SKM-1 (cell line): ENCODE results near the gene SORCS2.

Source experiments
- DNase-seq: peaks from one replicate; lab custom pipeline; 2025; ENCODE audit not compliant: unreplicated experiment; lab: John Stamatoyannopoulos, UW

SORCS2 gene

DNA sequence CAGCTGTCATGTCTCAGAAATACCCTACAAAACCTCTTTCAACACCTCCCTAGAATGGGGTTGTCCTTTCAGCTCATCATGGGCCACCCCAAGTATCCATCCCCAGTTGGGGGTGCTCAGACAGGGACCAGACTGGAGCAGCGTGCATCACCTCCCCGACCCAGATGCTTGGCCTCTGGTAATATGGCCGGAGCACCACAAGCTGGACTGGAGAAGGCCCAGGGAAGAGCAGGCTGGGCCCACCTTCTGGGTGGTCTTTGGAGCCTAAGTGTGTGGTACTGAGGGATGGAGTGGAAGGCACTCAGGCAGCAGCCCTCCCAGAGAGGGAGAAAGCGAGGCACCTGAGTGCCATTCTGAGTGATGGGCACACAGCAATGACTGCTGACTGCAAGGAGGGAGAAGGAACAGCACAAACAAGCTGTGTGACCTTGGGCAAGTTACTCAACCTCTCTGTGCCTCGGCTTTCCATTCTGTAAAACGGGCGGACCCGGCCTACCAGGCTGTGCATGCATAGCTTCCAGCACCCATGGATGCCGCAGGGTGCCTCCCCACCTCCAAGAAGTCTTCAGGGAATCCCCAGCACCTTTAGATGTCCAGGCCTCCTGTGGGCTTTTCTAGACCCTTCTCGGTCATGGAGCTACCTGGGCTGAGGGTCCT, 519.1 kb downstream of the SORCS2 start:
- no peak for DNase-seq

DNA sequence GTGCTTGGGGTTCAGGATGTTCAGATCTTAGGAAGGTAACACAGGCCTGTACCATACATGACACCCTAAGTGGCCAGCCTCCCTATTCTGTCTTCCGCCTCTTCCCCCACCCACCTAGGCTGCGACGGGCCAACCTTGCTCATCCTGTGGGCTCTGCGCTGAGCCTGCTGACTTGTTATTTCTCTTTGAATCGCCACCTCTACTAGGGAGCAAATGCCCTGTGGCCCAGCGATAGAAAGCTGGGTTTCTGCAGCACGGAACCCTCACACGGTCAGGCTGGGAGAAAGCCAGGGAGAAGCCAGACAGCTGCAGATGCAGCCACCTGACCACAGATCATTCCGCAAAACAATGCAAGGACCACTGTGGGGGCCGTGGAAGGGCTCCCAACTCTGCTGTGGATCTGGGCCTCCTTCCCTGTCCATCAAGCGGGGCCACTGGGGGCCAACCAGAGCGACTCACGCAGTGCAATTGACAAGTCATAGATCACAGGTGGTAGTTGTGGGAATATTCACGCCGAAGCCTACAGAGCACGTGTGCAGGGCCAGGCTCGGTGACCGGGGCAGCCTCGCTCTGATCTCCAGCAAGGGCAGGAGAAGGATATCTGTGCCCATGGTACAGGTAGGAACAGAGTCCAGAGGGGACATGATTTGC, 519.8 kb downstream of the SORCS2 start:
- DNase-seq, result no peak

DNA sequence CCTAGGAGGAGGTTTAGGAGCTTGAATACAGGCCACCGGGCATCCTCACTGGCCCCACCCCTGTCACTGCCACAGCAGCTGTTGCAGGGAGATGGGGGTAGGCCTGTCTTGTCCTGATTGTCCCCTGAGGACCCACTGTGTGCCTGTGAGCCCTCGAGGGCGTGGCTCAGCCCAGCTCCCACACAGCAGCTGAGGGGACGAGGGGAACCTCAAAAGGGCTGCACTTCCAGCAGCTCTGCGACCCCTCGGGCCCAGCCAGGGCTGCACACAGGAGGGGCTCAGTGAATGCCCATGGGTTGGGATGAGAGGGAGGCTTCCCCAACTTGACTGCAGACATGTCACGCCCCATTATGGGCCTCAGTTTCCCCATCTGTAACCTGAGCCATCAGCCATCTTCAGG, 521.4 kb downstream of the SORCS2 start:
- DNase-seq, result no peak

DNA sequence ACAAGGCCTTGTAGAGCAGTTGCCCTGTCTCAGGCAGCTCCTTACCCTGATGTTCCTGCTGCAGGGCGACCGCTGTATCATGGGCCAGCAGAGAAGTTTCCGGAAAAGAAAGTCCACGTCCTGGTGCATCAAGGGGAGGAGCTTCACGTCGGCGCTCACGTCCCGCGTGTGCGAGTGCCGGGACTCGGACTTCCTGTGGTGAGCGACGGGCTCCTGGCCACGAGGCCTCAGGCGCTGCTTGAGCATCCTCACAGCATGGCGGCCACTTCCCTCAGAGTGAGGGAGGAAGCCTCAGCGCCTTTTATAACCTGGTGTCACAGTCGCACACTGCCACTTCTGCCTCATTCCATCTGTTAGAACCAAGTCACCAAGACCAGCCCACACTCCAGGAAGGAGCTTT, 521.8 kb downstream of the SORCS2 start:
- DNase-seq, result no peak

DNA sequence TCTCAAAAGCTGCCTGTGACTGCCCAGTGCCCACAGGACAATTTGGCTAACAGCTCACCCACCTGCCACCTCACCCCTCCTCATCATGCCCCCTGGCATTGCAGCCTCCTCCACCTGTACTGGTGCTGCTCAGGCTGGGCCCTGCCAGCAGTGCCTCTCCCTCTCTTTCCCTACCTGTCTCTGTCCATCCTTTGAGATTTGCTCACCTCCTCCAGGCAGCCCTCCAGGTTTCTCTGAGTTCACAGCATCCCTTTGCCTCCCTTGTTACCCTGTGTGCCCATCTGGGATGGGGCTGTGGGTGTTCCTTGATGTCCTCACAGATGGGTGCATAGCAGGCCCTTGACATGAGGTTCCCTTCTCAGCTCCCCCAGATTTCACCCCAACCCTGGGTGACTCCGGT, 522.4 kb downstream of the SORCS2 start:
- DNase-seq, result no peak

DNA sequence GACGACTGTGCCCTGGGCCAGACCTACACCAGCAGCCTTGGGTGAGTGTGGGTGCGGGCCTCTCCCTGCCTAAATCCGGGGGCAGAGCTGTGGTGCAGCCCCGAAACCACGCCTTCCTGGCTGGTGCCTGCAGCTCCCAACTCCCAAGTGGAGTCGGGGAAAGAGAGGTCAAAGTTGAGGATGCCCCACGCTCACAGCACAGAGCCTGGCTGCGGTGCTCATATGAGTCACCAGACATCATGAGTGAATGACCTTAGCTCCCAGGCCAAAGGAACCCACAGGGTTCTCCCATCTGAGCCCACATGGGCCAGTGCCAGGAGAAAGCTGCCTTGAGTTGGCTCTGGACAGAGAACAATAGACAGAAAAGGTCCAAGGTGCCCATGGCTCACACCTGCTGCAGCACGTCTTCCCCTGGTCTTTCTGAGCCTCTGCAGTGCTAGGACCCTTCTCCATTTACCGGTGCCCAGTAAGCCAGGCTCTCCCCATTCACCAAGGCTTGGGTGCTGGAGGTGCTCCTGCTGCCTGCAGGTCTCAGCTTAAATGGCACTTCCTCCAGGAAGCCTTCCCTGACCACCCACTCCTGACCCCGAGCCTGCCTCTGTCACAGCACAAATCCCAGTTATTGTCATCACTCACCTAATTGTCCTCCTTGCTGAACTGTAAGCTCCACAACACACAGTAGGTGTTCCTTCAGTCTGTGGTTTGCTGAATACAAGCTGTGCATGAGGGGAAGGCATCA, 523.1 kb downstream of the SORCS2 start:
- DNase-seq, result no peak

DNA sequence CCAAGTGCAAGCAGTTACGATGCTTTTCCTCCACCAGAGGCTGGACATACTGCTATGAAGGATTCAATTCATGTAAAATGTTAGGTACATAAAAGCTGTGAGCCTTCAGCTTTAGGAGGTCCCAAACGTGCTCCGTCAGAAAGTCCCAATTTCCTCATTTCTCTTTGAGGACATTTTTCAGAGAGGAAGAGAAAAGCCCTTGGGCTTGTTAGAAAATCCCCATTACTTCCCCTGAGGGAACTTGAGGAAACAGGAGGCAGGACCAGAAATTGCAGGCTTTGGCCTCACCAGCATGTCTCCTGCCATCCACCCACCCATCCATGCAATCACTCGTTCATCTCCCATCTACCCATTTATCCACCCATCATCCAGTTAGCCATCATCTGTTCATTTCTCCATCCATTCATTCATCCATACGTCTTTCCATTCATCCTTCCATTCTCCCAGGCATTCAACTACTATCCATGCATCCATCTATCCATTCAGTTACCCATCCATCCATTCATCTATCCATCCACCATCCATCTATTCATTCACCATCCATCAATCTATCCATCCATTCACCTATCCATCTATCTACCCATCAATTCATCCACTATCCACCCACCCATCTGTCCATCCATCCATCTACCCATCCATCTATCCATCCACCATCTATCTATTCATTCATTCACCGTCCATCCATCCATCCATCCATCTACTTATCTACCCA, 523.8 kb downstream of the SORCS2 start:
- peak; percentile 23 for DNase-seq

DNA sequence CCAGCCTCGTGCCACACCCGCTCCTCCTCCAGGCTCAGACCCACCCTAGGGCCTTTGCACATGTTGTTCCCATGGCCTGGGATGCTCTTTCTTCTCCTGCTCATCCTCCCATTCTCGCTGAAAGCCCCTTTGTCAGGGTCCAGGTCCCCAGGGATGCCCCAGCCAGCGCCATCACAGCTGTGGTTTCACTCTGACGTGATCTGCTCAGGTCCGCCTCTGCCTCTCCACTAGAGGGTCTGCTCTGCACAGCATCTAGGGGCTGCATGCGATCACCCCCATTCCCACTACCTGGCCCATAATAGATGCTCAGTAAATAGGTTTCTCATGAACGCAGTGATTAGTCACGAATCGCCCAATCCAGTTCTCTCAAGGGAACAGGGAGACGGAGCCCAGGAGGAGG, 524.8 kb downstream of the SORCS2 start:
- no peak for DNase-seq

DNA sequence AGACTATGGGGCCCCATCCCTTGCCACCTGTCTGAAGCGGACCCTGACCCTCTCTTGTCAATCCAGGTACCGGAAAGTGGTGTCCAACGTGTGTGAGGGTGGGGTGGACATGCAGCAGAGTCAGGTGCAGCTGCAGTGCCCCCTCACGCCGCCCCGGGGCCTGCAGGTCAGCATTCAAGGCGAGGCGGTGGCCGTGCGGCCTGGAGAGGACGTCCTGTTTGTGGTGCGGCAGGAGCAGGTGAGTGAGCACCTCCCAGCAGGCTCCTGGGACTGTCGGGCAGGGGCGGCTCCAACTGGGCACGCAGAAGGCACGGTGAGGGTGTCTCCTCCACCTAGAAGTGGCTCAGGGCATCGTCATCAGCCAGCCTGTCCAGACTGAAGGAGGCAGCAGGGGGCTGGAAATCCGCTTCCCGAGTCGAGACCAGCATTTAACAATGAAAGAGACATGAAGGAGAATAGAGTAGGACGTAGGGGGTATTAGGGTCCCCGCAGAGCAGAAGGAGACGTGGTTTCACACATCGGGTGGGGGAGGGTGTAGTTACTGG, 525.7 kb downstream of the SORCS2 start:
- DNase-seq, result no peak

DNA sequence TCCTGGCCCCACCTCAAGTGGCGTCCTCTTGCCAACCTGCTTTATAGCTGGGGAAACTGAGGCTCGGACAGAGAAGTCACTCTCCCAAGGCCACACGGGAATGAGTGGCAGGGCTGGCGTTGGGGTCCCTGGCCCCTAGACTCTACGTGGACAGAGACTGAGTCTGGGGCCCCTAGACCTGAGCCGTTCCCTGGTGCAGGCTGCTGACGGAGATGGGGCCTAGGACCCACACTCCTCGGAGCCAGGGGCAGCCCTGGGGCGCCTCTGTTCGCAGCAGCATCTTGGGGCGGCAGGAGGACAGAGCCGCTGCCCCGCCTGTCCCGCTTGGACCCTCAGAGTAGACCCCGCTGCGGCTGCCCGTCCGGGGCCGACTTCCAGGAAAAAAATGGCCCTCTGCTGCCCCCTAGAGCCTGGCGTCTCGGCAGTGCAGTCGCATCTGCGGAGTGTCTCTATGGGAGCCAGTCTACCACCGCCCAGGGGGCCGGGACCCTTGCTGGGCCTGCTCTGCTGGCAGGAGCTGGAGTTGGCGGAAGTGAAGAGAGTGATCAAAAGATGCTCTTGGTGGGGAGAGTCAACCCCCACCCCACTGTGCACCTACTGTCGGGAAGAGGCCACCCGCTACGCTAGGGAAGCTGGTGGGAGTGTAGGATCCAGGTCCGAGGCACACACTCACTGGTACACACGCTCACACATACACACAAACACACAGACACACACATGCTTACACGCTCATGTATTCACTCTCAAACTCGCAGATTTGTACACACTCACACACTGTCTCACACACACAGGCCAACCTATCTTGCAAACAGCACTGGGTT, 527.2 kb downstream of the SORCS2 start:
- DNase-seq, result peak; percentile 37

DNA sequence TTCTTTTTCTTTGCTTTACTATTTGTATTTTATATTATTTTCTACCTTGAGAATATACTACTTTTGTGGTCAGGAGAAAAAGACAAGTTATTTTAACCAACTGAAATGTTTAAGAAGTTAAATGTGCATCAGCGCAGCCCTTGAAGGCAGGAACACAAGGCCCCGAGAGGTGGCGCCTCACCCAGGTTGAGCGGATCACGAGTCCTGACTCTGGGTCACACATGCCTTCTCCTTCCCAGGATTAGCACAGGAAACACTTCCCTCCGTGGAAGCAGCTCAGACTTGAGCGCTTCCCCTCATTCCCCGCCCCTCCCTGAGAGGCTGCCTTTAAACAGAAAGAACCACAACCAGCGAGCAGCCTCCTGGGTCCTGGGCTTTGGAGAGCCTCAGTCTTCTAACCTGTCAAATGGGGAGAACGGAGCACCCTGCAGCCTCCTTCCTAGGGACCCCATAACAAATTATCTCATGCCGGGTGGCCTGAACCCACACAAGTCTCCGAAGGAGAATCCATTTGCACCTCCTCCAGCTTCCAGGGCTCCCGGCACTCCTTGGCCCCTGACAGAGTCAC, 529.7 kb downstream of the SORCS2 start:
- DNase-seq, result no peak

DNA sequence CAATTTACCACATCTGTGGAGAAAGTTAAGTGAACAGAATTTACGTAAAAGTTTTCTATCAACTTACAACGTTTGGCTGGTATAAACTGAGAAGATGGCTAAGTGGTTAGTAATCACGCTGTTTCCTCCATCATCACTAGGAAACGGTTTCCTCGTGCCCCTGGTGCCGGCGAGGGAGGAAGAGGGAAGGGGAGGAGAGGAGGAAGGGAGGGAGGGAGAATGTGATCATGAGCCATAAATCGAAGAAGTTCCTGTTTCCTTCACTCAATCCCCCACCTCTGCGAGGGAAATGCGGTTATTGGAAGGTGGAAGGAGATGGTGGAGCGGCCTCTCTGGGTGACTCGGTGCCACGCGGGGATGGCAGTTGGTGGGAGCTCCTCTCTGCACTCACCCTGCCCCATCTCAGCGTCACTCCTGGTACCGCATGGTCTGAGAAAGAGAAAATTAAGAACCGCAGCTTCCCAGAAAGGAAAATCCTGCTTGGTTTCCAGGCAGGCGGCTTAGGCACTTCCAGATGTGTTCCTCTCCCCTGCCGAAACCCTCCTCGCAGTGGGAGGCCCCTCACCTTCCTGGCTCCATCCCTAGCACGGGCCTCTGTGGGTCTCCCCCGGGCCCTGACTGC, 530.5 kb downstream of the SORCS2 start:
- peak; percentile 17 for DNase-seq

DNA sequence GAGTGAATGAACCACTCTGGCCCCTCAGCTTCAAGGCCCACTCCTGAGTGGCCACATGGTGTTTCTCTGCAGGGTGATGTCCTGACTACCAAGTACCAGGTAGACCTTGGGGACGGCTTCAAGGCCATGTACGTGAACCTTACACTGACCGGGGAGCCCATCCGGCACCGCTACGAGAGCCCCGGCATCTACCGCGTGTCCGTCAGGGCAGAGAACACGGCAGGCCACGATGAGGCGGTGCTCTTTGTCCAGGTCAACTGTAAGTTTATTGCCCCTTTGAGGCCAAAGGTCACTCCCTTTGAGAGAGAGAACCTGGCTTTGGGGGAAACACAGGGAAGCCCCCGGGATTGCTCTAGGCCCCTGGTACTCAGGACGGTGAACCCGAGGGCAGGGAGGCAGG, 531.3 kb downstream of the SORCS2 start:
- no peak for DNase-seq

DNA sequence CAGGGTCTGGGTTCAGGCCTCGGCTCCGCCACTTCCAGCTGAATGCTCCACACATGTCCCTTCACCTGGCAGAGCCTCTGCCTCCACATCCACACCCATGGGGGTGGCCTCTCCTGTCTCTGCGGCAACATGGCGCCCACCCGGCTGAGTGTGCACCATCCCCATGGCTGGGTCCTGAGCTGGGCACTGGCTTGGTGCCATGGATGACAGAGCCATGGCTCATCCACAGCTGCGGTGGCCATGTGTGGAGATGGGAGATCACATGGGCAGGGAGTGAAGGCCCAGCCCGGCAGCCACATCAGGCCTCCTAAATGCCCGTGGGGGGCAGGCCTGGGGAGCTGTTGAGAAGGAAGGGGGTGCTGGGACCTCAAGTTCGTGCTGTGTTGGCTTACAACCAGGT, 533.6 kb downstream of the SORCS2 start:
- DNase-seq, result no peak

DNA sequence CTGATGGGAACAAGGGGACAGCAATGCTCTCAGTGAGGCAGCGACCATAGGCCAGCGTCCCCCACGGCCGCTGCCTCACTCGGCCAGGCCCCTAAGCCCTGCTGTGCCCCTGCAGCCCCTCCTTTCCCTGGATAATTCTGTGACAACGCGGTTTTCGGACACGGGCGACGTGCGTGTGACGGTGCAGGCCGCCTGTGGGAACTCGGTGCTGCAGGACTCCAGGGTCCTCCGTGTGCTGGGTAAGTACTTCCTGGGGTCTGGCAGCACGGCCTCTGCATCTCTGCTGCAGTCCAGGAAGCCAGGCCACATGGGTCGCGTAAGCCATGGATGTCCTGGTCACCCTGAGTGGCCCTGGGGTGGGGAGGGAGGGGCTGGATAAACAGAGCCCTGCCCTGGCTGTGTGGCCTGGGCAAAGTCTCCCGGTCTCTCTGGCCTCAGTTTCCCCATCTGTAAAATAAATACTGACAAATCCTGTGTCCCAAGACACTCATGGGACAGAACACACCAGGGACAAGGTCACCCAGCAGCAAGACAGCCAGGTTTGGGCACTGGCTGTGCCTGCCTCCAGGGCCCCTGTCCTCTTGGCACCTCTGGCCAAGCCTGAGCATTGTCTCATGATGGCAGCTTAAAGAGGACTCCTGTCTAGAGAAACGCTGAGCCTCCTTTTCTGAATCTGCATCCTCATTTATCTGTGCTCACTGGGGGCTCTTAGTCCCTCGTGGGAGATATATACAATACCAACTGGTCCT, 534.5 kb downstream of the SORCS2 start:
- no peak for DNase-seq

DNA sequence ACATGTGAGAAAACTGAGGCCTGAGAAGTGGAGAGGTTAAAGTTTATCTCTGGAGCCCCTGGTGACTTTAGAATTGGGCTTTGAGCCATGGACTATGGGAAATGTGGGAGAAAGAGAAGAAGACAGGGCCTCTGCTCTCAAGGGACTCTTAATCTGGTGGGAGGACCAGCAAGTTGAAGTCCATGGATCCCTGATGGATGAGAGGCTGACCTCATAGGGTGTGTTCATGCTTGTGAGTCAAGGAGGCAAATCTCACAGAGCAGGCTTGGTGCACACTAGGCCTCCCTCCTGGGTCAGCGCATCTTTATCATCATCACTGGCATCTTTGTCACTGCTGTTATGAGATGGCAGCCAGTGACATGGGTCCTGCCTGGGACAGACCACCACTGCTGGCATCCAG, 535.4 kb downstream of the SORCS2 start:
- no peak for DNase-seq

DNA sequence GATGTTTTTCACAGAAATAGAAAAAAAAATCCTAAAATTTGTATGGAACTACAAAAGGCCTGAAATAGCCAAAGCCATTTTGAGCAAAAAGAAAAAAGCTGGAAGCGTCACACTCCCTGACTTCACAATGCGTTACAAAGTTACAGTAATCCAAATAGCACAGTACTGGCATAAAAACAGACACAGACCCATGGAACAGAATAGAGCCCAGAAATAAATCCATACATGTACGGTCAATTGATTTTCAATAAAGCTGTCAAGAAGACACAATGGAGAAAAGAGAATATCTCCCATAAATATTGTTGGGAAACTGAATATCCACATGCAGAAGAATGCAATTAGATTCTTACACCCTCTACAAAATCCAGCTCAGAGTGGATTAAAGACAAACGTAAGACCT, 539.1 kb downstream of the SORCS2 start:
- no peak for DNase-seq

DNA sequence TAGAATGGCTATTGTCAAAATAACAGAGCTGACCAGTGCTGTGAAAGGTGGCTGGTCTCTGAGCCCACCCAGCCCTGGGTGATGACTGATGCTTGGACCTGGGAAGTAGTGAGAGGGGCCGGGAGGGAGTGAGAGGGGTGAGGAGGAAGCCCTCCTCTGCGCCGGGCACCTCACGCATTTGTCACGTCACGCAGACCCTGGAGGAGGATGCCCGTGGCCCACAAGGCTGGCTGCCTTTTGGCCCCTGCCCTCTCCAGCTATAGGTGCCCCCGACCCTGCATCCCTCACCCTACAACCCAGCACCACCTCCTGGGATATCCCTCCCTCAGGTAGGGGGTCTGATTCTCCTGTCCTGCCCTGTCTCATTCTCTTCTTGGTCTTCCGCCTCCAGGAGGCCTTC, 539.9 kb downstream of the SORCS2 start:
- no peak for DNase-seq

DNA sequence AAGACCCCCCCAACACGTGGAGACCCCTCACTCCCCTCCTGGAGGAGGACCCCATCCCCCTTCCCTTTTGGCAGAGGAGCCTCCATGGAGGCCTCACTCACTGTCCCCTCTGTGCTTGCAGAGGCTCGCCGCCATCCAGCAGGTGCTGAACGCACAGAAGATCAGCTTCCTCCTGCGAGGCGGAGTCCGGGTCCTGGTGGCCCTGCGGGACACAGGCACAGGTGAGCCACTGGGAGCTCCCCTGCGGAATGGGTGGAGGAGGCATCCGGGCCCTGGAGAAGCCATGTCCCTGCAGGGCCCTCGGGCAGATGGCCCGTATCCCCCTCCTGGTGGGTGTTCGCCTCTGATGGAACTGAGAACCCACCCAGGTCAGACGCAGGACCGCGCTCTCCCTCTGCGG, 540.9 kb downstream of the SORCS2 start:
- no peak for DNase-seq
